ENCODE results near the gene NPY2R.

NPY2R gene, protein sequence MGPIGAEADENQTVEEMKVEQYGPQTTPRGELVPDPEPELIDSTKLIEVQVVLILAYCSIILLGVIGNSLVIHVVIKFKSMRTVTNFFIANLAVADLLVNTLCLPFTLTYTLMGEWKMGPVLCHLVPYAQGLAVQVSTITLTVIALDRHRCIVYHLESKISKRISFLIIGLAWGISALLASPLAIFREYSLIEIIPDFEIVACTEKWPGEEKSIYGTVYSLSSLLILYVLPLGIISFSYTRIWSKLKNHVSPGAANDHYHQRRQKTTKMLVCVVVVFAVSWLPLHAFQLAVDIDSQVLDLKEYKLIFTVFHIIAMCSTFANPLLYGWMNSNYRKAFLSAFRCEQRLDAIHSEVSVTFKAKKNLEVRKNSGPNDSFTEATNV

DNA sequence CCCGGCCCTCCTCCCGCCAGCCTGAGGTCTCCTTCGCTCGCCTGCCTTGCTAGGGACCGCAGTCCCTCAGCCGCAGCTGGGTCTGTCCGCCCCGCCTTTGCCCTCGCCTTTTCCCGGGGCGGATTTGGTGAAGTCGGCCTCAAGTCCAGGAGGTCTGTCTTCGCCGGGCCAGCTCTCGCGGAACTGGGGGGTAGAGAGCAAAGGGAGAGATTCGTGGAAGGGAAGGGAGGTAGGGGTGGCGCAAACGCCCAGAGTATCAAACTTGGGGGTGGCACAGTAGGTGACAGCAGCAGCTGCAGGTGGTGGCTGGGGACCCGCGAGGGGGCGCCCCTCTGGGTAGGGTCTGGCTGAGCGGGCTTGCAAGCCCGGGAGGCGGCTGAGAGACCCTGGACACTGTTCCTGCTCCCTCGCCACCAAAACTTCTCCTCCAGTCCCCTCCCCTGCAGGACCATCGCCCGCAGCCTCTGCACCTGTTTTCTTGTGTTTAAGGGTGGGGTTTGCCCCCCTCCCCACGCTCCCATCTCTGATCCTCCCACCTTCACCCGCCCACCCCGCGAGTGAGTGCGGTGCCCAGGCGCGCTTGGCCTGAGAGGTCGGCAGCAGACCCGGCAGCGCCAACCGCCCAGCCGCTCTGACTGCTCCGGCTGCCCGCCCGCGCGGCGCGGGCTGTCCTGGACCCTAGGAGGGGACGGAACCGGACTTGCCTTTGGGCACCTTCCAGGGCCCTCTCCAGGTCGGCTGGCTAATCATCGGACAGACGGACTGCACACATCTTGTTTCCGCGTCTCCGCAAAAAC, at the start of gene NPY2R:
Gene NPY2R (plus strand): TSS at position 379 of the 797 bp plus-strand sequence. CDS start 5,304 bp downstream, outside the sequence.
- no peak for DNase-seq

DNA sequence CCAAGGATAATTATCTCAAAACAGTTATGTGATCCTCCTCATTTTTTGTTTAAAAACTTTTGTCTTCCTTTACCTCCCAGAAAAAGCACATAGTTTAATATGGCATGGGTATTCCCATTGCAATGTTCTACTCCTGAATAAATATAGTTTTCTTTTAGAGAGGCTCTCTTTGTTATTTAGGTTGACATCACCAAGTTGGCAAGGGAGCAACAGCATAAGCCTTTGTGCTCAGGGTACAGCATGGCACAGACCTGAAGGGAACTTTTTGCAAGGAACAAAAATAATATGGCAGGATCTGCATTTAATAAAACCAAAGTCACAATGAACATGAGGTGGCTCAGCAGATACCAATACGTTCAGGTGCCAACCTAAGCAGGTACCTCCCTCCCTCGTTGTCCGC, 47.1 kb upstream of the NPY2R start:
- DNase-seq, result no peak

DNA sequence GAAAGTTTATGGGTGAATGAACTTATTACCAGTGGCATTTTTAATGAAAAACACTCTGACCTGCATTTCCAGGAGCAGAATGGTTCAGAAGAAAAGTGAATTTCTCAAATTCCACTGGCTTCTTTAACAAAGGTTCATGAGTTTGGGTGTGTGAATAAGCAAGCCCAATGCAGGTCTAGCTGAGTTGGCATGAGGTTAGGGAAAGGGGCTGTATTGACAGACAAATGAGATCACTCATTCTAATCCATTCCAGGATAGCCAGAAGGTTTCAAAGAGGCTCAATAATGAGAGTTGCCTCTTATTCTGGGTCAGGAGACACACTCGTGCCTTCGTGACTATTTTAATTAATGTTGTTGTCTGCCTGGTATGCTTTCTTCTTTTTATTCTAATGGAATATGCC, 43.7 kb upstream of the NPY2R start:
- no peak for DNase-seq

DNA sequence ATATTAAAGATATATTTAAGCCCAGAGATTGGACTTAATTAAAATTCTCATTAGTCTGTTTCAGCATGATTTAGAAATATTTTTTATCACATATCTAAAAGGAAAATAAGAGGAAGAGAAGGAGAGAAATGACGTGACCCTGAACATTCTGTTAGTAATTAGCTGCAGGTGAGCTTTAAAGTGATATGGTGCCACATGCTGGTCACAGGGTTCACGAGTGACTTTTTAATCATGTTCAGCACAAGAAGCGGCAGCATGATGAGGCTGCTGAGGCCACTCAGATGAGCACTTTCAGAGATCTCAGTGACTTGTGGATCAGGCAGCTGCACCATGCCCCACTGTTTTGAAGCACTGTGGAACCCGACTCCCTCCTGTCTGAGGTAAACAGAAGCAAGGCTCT, 37.9 kb upstream of the NPY2R start:
- no peak for DNase-seq

DNA sequence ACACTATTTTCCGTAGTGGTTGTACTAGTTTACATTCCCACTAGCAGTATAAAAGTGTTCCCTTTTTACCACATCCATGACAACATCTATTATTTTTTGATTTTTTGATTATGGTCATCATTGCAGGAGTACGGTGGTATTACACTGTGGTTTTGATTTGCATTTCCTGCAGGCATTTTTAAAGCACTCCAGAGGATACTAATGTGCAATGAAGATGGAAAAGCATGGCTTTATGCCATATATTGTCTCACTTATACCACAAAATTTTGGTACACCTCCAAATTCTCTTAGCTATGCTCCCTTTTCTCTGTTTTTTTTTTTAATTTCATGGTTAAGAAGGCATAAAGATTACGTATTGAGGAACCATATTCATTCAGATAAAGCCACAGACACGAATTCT, 35.1 kb upstream of the NPY2R start:
- no peak for DNase-seq

DNA sequence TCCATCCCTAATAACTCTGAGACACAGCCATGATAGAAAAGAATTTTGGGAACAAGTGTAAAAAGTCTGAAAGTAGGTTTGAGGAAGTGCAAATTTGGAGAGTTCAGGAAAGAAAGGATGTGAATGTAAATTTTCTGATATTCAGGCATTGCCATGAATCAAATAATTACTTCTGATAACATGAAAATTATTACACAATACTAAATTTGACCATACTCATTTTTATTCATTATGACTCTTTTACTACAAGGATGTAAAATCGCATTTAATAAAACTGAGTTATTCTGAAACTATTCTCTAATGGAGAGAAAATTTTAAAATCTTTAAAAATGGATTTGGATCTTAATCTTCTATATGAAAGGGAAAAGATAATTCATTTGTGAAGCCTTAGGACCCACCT, 33.8 kb upstream of the NPY2R start:
- no peak for DNase-seq

DNA sequence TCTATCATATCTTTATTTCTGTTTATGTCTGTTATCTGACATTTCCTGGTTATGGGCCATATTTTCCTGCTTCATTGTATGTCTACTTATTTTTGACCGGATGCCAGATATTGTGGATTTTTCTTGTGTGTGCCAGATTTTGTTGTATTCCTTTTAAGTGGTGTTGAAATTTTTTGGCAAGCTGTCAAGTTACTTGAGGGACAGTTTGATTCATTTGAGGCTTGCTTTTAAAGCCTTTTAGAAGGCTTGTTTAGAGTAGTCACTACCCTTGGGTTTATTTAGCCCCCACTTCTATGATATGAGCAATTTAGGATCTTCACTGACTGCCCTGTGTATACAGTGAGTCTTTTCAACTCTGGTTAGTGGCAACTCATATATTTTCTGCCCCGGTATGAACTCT, 29.2 kb upstream of the NPY2R start:
- no peak for DNase-seq

DNA sequence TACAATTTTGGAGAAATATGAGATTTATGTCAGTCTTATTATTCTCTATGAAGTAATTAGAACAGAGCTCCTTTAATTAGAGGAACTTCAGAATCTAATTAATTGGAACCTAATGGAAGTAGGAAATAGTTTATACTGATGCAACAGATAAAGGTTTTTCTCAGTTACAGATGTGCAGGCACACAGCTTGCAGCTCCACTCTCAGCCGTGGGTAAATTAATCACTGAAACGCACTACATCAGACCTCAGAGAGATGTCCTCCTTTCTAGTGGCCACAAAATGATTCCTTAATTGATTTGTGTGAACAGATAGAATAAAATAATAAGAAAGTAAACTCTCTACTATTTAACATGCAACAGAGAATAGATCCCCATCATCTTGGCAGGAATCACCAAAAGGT, 21.5 kb upstream of the NPY2R start:
- DNase-seq, result no peak

DNA sequence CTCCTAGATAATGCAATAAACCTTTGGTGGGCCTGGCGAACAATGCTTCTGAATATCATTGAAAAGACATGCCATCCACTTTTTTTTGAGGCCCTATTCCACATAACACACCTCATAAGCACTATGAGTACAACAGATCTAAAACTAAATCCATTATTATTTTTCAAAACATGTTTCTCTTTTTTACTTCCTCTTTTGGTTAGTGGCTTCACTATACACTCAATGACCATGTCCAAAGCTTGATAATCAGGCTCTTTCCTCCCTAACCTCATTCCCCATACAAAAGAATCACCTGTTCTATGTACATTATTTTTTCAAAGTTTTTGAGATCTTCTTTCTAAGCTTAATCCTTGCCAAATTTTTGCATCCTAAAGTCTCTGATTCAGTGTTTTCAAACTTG, 20.4 kb upstream of the NPY2R start:
- no peak for DNase-seq

DNA sequence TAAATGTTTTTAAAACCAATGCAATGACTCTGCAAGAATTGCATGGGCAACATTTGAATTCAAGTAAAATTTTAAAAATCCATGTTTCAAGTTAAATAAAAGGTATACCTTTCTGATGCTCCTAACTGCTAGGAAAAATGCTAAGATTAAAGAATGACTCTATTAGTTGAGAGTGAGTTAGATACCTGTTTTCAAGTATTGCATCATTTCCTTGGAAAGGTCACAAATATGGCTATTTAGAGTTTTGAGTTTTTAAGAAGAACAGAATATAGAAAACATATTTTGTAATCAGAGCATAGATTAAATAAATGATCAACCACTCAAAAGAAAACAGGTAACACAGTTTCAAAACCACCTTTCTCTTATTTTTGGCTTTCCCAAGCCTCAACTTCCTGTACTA, 18.3 kb upstream of the NPY2R start:
- DNase-seq, result no peak

DNA sequence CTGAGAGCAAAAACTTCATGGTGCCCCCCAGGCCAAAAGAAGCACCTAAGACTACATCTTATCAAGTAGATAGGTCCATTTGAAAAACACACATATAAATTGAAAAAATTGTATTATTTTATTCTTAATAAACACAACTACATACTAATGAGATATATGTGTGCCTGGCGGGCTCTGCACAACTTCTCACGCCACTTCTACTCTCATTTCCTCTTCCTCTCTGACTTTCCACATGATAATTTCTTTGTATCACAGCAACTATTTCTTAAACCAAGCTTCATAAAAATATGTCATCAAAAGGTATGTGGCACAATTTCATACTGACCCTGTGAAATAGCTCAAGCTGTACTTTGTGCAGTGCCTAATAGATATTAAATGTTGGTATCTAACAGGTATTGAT, 10.7 kb upstream of the NPY2R start:
- no peak for DNase-seq

DNA sequence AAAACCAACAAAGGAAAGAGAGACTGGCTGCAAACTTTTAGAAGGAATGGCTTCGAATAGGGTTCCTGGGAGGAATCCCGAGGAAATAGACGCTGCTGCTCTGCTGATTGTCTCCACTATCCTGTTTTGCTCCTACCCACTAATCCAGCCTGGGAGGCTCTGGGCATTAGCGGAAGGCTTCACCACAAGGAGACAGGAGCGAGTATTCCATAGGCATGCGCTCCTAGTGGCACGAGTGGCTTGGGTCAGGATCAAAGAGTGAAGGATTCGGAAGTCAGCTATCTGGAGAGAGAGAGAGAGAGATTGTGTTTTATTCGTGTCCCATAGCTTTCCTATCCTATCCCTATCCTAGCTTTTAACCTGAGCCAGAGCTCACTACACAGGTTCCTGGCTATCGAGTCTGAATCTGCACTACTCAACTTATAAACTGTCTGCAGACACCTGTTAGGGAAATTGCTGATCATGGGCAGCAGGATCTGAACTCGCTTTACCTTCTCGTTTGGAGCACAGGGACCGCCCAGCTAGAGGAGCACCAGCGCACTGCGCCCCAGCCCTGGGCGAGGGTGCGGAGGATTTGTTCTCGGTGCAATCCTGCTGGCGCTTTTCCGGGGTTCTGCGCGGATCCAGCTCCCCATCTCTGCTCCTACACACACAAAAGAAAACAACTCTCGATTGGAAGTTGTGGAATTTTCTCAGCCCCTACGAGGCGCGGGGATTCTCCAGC, 740 bp upstream of the NPY2R start:
- no peak for DNase-seq

DNA sequence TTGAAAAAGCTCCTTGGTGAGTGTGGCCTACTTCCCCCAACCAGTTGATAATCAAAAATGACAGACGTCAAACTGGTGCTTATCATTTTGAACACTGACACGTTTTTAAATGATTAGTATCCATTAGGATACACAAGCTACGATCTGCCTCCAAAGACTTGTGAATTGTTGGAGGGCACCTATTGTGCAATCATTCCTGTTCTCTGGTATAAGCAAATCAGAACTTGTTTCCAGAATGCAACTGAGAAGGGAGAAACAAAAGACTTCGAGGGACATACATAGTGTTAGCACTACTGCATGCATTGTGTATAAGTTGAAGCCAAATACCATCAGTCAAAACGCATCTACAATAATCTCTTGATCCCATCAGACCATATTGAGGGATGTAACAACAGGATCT, 11.6 kb downstream of the NPY2R start:
- no peak for DNase-seq

DNA sequence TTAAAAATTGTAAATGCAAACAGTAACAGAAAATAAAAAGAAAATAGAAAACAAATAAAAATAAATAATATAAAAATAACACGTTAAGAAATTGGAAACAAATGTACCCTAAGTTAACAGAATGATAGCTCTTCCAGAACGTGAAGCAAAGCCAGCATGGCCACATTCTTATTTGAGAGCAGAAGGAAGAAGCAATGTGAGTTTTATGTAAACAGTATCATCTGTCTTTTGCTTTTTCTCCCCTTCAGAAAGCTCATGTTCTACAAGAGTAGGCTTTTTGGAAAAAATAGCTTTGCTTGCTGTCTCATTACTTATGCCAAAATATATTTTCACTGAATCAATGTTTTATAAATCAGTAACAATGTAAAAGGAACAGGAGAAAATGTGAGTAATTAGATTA, 18.7 kb downstream of the NPY2R start:
- DNase-seq, result no peak

DNA sequence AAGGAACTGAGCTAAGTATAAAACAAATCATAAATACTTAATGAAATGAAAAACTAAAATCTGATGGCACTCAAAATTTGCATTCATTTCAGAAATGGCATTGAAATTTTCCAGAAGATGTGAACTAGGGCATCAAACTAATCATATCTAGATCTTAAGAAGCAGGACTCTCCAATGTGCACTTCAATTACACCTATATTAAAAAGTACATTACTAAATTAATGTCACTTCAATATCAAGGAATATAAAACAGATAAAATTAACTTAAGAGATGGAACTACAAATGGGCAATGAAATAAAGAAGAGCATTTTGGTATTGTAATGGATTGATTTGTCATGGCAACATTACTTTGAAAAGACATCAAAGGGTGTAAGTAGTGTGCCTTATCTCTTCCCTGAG, 20.3 kb downstream of the NPY2R start:
- DNase-seq, result no peak

DNA sequence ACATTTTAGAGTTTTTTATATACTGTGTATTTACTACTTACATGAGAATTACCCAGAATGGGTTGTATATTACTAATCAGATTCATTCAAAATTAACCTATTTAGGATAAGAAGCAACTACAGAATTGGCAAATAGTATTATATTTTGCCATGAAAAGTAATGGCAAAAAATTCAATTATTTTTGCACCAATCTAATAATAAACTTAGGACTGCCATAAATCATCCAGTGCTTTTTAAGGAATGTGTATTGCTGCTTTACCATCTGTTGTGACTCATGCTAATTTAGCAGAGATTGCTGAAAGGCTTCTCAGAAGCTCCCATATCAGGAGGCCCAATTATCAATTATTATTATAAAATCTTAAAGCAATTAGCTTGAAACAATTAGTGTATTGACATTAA, 24.0 kb downstream of the NPY2R start:
- no peak for DNase-seq

DNA sequence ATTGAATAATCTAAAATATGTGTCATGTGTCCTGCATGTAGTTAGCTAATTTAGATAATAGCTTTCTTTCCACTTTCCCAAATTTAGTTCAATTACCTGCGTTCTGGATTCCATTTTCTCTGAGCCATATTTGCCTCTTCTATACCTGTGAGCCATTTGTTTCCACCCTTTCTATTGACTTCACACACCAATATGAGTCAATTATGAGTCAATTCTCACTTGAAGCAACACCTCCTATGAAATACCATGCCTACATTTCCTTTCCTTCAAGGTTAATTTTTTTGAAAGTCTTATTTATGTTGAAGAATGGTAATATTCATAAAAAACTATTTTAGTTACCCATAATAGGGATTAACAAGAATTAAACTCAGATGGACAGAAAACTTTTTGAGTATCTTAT, 25.8 kb downstream of the NPY2R start:
- no peak for DNase-seq

DNA sequence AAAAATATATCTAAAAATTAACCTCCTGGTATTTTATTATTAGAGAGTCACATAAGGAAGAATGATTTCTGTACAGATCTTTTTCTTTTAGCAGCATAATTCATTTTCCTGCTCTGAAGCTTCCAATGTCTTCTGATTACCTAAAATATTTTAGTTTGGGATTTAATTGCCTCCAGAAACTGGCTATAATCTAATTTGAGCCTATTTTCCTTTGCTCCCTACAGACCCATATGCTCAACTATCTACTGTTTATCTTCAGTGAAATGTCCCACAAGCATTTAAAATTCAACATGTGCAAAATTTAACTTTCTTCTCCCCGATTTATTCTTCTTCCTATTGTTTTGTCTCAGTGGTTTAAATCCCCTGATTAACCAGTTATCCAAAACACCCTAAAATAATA, 29.1 kb downstream of the NPY2R start:
- no peak for DNase-seq

DNA sequence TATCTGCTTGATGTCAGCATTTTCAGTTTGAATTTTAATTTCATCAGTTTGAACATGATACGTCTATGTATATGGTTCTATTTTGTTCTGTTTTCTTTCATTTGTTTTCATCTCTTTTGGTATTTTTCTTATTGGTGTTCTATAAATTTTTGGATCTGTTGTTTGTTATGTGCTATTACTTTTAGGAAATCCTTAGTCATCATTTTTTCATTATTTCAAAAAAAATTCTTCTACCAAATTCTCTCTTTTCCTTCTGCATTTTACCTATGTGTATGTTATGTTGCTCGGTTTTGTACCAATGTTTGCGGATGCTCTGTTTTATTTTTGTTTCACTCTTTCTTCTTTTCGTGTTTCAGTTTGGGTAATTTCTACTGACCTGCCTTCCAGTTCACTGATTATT, 32.8 kb downstream of the NPY2R start:
- DNase-seq, result no peak

DNA sequence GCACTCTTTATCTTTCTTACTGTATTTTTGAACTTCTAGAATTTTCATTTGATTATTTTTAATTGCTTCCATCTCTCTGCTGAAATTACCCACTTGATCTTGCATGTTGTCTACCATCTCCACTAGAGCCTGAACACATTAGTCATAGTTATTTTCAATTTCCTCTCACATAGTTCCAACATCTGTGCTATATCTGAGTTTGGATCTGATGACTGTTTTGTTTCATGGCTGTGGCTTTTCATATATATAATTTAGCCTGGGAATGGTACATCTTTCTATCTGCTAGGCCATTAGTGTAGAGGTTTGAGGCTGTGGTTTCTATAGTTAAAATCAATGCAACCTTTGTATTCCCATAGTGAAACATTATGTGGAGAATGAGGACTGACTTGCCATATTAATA, 33.2 kb downstream of the NPY2R start:
- no peak for DNase-seq

DNA sequence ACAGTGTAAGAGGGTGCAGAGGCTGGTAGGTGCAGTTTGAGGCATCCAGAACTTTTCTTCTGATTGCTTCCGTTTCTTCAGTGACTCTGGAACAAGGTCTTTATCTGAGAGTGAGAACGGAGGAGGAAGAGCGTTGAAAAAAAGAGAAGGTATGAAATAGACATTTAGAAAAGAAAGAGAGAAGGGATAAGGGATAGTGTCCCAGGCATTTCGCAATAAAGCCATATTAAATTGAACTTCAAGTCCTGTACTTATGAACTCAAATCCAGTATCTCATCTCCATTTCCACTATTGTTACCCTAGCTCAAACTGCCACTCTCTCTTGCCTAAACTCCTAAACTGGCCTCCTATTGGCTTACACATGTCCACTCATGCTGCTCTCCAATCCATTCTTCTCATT, 36.7 kb downstream of the NPY2R start:
- no peak for DNase-seq

DNA sequence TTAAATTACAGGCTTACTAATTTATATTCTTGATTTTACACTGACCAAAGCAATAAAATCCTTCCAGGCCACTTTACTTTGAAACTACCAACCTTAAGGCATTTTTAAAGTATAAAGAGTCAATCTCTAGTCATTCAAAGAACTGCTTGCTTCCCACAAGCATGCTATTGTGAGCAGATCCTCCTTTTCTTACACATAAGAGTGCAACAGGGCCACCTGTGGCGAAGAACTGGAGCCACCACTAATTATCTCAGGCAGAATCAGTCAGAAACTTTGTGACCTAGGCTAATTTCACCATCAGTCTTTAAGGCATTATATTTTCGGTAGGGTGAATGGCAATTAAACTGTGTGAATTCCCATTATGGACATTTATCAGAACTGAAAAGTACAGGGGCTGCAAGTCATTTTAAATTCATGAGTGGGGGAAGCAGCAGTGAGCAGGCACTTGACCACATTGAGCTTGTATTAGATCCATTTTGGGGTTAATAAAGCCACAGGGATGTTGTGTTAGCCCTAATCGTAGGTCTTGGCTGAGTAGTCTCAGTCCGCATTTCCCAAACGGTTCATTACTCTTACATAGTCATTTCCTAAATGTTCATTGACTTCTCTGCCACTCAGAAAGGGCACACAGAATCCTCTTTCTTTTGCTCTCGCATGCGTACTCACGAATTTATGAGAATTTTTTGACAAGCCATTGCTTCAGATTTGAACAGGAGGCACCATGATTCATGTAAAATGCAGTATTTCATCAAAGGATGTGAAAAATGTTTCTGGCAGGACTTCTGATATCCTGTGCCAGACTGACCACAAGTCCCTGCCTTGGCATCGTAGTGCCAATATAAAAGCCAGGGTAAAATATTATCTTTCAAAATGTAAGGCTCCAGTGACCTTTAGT, 39.8 kb downstream of the NPY2R start:
- no peak for DNase-seq

All from NCI-H1436 treated with DMSO at 0.1 percent for 48 hours (cell line).